ENCODE results near the gene LIAS. TPM values are rescaled to one million over a fixed set of nuclear protein-coding genes. Genes with fewer than 3 reads are reported as not detected.
"Not testable (repeated sequence)": the region's sequence is repeated elsewhere in the genome, so short reads cannot be mapped to it uniquely, and the experiment has no call there.

LIAS gene
- total and polyA plus RNA-seq, 4 experiments from 2014 or later: 13.2 to 24.7 (median 19.7) TPM

DNA sequence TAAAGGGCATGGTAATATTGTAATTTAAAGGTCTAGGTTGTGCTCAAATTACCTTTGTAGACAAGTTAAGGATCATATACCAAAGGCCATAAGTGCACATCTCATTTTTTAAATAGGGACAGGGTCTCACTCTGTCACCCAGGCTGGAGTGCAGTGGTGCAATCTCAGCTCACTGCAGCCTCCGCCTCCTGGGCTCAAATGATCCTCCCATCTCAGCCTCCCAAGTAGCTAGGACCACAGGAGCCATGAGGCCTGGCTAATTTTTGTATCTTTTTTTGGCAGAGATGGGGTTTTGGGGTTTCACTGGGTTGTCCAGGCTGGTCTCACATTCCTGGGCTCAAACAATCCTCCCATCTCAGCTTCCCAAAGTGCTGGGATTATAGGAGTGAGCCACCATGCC is 55.4 kb downstream of the LIAS start:
- H3K4me1 Mint-ChIP-seq; H3K9me3 ChIP-seq (ENCODE audit: control insufficient read depth in 1 of 2, low read length in 2 of 2); DNase-seq; H3K9me3 Mint-ChIP-seq; H3K4me3 Mint-ChIP-seq; H3K27me3 ChIP-seq (ENCODE audit: insufficient read depth, low read length); H3K27me3 Mint-ChIP-seq; H3K27ac ChIP-seq (ENCODE audit: low read depth, low read length); H3K4me1 ChIP-seq (ENCODE audit: insufficient read depth, low read length); H3K27ac Mint-ChIP-seq; POLR2A ChIA-PET (ENCODE audit: partially characterized antibody); intact Hi-C loops (cut with micrococcal nuclease); H3K4me3 ChIP-seq (ENCODE audit: low read length in 2 of 2); CTCF ChIA-PET (ENCODE audit: partially characterized antibody): not testable (repeated sequence)
- peaks cover 18 to 37% of the 10 kb centered on the region in 2 donors for H3K36me3 Mint-ChIP-seq
- H3K36me3 ChIP-seq (ENCODE audit: insufficient read depth, low read length): peaks cover 11% of the 10 kb centered on the region

DNA sequence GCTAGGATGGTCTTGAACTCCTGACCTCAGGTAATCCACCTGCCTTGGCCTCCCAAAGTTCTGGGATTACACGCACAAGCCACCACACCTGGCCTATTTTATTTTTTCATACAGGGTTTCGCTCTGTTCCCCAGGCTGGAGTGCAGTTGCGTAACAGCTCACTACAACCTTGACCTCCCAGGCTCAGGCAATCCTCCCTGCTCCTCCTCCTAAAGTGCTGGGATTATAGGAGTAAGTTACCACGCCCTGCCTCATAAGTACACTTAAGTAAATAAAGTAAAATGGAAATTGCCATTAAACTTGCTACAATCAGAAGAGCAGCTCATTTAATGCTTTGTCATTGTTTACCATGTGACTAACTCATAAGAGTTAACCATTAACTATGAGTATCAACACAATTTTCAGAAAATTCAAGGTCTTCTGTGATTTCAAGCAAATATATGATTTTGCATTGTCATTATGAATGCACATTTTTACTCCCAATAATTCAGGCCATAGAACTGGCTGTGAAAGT is 56.1 kb downstream of the LIAS start:
- Mint-ChIP-seq H3K9me3 (no peaks in the 10 kb centered on the region), H3K4me3 (no peak overlapping the region), H3K27ac (no peak overlapping the region), H3K27me3 (no peaks in the 10 kb centered on the region), H3K4me1 (no peaks in the 10 kb centered on the region), H3K36me3 (peaks cover 14 to 30% of the 10 kb centered on the region in 2 donors)
- no peak for DNase-seq
- Histone ChIP-seq H3K27me3 (ENCODE audit: insufficient read depth, low read length) (no peaks in the 10 kb centered on the region), H3K27ac (ENCODE audit: low read depth, low read length) (no peak overlapping the region), H3K36me3 (ENCODE audit: insufficient read depth, low read length) (peaks cover 5% of the 10 kb centered on the region), H3K4me3 (ENCODE audit: low read length in 2 of 2) (no peak overlapping the region), H3K4me1 (ENCODE audit: insufficient read depth, low read length) (no peaks in the 10 kb centered on the region), H3K9me3 (ENCODE audit: control insufficient read depth in 1 of 2, low read length in 2 of 2) (no peaks in the 10 kb centered on the region)
- POLR2A ChIA-PET (ENCODE audit: partially characterized antibody): interaction anchor here (0.6 kb wide), 1 partner anchor 840 kb away, joined by 3 read pairs; no protein-coding TSS in a partner anchor
- CTCF ChIA-PET (ENCODE audit: partially characterized antibody): no interaction called here
- intact Hi-C loops (cut with micrococcal nuclease): no loop called here

DNA sequence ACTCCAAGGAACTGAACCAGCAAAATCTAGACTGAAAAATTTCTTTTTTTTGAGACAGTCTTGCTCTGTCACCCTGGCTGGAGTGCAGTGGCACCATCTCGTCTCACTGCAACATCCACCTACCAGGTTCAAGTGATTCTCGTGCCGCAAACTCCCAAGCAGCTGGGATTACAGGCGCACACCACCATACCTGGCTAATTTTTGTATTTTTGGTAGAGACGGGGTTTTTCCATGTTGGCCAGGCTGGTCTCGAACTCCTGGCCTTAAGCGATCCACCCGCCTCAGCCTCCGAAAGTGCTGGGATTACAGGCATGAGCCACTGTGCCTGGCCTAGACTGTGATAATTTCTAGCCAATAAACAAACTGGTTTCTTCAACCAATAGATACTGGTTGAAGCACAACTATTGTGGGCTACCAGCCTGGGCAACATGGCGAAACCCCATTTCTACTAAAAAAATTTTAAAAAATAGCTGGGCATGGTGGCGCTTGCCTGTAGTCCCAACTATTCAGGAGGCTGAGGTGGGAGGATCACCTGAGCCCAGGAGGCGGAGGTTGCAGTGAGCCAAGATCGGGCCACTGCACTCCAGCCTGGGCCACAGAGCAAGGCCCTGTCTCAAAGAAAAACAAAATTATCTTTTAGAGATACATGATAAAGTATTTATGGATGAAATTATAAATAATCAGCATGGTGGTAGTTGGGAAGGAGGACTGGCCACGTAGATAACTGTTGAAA is 57.0 kb downstream of the LIAS start:
- DNase-seq; H3K4me3 Mint-ChIP-seq; CTCF ChIA-PET (ENCODE audit: partially characterized antibody); H3K27ac ChIP-seq (ENCODE audit: low read depth, low read length); H3K36me3 ChIP-seq (ENCODE audit: insufficient read depth, low read length); H3K4me1 ChIP-seq (ENCODE audit: insufficient read depth, low read length); H3K4me1 Mint-ChIP-seq; H3K4me3 ChIP-seq (ENCODE audit: low read length in 2 of 2); H3K9me3 ChIP-seq (ENCODE audit: control insufficient read depth in 1 of 2, low read length in 2 of 2); intact Hi-C loops (cut with micrococcal nuclease); H3K27ac Mint-ChIP-seq; H3K27me3 Mint-ChIP-seq; H3K27me3 ChIP-seq (ENCODE audit: insufficient read depth, low read length); H3K9me3 Mint-ChIP-seq: not testable (repeated sequence)
- POLR2A ChIA-PET (ENCODE audit: partially characterized antibody): interaction anchor here (0.6 kb wide), 1 partner anchor 841 kb away, joined by 3 read pairs; no protein-coding TSS in a partner anchor
- peaks cover 11 to 22% of the 10 kb centered on the region in 2 donors for H3K36me3 Mint-ChIP-seq

DNA sequence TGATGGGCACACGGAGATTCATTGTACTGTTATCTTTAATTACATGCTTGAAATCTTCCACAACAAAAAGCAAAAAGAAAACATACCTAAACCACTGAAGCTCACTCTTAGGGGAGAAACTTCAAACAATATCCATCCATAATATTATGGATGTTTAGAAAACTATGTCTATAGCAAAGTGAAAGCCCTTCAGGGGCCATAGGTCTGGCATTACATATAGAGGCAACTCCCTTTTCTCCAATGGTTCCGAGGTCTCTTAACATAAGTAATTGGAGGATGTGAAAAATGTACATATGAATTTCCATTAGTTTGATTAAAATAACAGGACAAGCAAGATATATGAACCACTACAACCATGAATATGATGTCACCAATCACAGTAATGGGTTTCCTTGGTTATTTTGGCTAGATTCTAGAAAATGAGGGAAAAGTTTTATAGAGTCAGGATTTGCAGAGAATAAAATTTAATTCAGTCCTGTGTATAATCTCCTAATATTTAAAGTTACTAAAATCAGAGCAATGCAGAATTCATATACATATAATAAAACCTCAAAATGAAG is 57.6 kb downstream of the LIAS start:
- Mint-ChIP-seq H3K4me1 (no peaks in the 10 kb centered on the region), H3K27me3 (no peaks in the 10 kb centered on the region), H3K36me3 (peaks cover 11 to 22% of the 10 kb centered on the region in 2 donors), H3K9me3 (no peaks in the 10 kb centered on the region), H3K27ac (no peak overlapping the region), H3K4me3 (no peak overlapping the region)
- no peaks in the 10 kb centered on the region for H3K9me3 ChIP-seq (ENCODE audit: control insufficient read depth in 1 of 2, low read length in 2 of 2)
- H3K4me3 ChIP-seq (ENCODE audit: low read length in 2 of 2): no peak overlapping the region
- H3K4me1 ChIP-seq (ENCODE audit: insufficient read depth, low read length): no peaks in the 10 kb centered on the region
- H3K36me3 ChIP-seq (ENCODE audit: insufficient read depth, low read length): no peaks in the 10 kb centered on the region
- no peak for DNase-seq
- no peaks in the 10 kb centered on the region for H3K27me3 ChIP-seq (ENCODE audit: insufficient read depth, low read length)
- CTCF ChIA-PET (ENCODE audit: partially characterized antibody): no interaction called here
- no peak overlapping the region for H3K27ac ChIP-seq (ENCODE audit: low read depth, low read length)
- intact Hi-C loops (cut with micrococcal nuclease): no loop called here
- POLR2A ChIA-PET (ENCODE audit: partially characterized antibody): interaction anchor here (0.6 kb wide), 1 partner anchor 62 kb away, joined by 3 read pairs; no protein-coding TSS in a partner anchor

DNA sequence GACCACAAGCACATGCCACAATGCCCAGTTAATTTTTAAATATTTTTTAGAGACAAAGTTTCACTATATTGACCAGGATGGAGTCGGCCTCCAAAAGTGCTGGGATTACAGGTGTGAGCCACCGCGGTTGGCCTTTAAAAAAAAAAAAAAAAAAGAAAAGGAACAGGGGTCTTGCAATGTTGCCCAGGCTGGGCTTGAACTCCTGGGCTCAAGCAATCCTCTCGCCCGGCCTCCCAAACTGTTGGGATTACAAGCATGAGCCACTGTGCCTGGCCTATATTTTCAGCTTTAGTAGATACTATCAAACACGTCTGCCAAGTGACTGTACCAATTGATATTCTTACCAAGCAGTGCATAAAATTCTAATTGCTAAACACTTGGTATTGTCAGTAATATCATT is 59.6 kb downstream of the LIAS start:
- Histone ChIP-seq H3K4me3 (ENCODE audit: low read length in 2 of 2) (no peak overlapping the region), H3K9me3 (ENCODE audit: control insufficient read depth in 1 of 2, low read length in 2 of 2) (no peaks in the 10 kb centered on the region), H3K27me3 (ENCODE audit: insufficient read depth, low read length) (no peaks in the 10 kb centered on the region), H3K36me3 (ENCODE audit: insufficient read depth, low read length) (no peaks in the 10 kb centered on the region), H3K4me1 (ENCODE audit: insufficient read depth, low read length) (no peaks in the 10 kb centered on the region), H3K27ac (ENCODE audit: low read depth, low read length) (no peak overlapping the region)
- H3K4me1 Mint-ChIP-seq: no peaks in the 10 kb centered on the region
- no peaks in the 10 kb centered on the region for H3K27me3 Mint-ChIP-seq
- H3K4me3 Mint-ChIP-seq: no peak overlapping the region
- ChIA-PET POLR2A (ENCODE audit: partially characterized antibody) (no interaction called here), CTCF (ENCODE audit: partially characterized antibody) (no interaction called here)
- peaks cover 3 to 8% of the 10 kb centered on the region in 2 donors for H3K36me3 Mint-ChIP-seq
- H3K9me3 Mint-ChIP-seq: no peaks in the 10 kb centered on the region
- intact Hi-C loops (cut with micrococcal nuclease): no loop called here
- DNase-seq: no peak
- peak overlapping the region in 1 of 7 donors; percentile 19 for H3K27ac Mint-ChIP-seq

DNA sequence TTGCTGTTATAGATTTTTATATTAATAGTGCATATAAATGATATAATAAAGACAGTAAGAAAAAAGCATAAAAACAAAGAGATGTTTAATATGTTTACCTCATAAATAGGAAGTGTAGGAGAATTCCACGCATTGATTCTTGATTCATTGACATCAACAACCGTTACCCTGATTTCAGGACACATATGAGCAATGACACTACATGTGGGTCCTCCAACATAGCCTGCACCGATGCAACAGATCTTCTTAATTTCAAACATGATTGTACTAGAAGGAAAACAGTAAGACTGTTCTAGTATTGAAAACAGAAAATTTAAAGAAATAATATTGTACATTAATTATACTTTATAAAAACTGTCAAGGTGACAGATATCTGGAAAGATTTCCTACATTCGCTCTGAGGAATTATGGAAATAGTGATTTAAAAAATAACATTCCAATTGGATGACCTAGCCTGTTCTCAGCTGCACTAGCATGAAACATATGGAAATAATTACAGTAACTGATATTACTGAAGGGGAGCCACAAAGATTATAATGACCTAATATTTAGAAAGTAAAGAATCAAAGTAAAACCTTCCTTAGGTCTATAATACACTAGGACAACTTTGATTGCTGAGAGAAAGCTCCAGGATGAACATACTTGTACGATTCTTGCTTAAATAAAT is 62.5 kb downstream of the LIAS start:
- Mint-ChIP-seq H3K4me1 (peaks cover 5 to 12% (median 6%) of the 10 kb centered on the region in 4 donors), H3K9me3 (no peaks in the 10 kb centered on the region), H3K27ac (no peak overlapping the region), H3K4me3 (no peak overlapping the region), H3K36me3 (peaks cover 0 to 1% of the 10 kb centered on the region in 2 donors), H3K27me3 (no peaks in the 10 kb centered on the region)
- intact Hi-C loops (cut with micrococcal nuclease): no loop called here
- CTCF ChIA-PET (ENCODE audit: partially characterized antibody): interaction anchor here (1.3 kb wide), 1 partner anchor 53 kb away, joined by 4 read pairs; no protein-coding TSS in a partner anchor
- POLR2A ChIA-PET (ENCODE audit: partially characterized antibody): no interaction called here
- Histone ChIP-seq H3K27me3 (ENCODE audit: insufficient read depth, low read length) (no peaks in the 10 kb centered on the region), H3K4me1 (ENCODE audit: insufficient read depth, low read length) (peaks cover 8% of the 10 kb centered on the region), H3K4me3 (ENCODE audit: low read length in 2 of 2) (no peak overlapping the region), H3K9me3 (ENCODE audit: control insufficient read depth in 1 of 2, low read length in 2 of 2) (no peaks in the 10 kb centered on the region), H3K27ac (ENCODE audit: low read depth, low read length) (no peak overlapping the region), H3K36me3 (ENCODE audit: insufficient read depth, low read length) (no peaks in the 10 kb centered on the region)
- no peak for DNase-seq

DNA sequence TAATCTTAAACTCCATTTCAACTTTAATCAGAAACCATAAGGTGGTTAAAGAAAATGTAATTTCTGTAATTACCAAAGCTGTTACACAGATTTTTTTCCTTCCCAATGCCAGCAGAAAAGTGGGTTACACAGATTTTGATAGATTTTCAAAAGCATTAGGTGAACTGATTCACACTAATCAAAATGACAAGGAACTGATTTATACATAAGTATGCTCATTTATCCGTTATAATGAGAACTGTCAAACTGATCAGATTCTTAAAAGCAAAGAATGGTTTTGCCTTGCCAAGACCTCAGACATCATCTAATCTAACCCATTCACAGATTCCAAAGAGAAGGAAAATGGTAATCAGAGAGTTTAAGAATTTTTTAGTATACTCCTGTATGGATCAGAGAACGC is 63.2 kb downstream of the LIAS start:
- Histone ChIP-seq H3K4me3 (ENCODE audit: low read length in 2 of 2) (no peak overlapping the region), H3K27ac (ENCODE audit: low read depth, low read length) (no peak overlapping the region), H3K4me1 (ENCODE audit: insufficient read depth, low read length) (peaks cover 12% of the 10 kb centered on the region), H3K36me3 (ENCODE audit: insufficient read depth, low read length) (no peaks in the 10 kb centered on the region), H3K27me3 (ENCODE audit: insufficient read depth, low read length) (no peaks in the 10 kb centered on the region), H3K9me3 (ENCODE audit: control insufficient read depth in 1 of 2, low read length in 2 of 2) (no peaks in the 10 kb centered on the region)
- CTCF ChIA-PET (ENCODE audit: partially characterized antibody): no interaction called here
- no peaks in the 10 kb centered on the region for H3K9me3 Mint-ChIP-seq
- POLR2A ChIA-PET (ENCODE audit: partially characterized antibody): interaction anchor here (0.6 kb wide), 1 partner anchor 158 kb away, joined by 4 read pairs; no protein-coding TSS in a partner anchor
- H3K27me3 Mint-ChIP-seq: no peaks in the 10 kb centered on the region
- H3K4me1 Mint-ChIP-seq: peaks cover 7 to 17% (median 11%) of the 10 kb centered on the region in 4 donors
- H3K36me3 Mint-ChIP-seq: peaks cover 0 to 2% of the 10 kb centered on the region in 2 donors
- H3K4me3 Mint-ChIP-seq: no peak overlapping the region
- intact Hi-C loops (cut with micrococcal nuclease): no loop called here
- DNase-seq: no peak
- H3K27ac Mint-ChIP-seq: no peak overlapping the region
